Hematopoietic multipotent progenitor cell treated with erythropoietin and hydrocortisone succinate and interleukin-3 and kit ligand, for 6 days (in vitro differentiated cells): ENCODE results near the gene TOR3A.
A peak's percentile ranks its signal among the peaks of the same experiment; 100 is the strongest.
"Not testable (repeated sequence)": the region's sequence is repeated elsewhere in the genome, so short reads cannot be mapped to it uniquely, and the experiment has no call there.

Experiments
- DNase-seq: peaks from one replicate; pipeline ENCODE4 v3.0.0-alpha.2; 2015

Gene TOR3A, protein sequence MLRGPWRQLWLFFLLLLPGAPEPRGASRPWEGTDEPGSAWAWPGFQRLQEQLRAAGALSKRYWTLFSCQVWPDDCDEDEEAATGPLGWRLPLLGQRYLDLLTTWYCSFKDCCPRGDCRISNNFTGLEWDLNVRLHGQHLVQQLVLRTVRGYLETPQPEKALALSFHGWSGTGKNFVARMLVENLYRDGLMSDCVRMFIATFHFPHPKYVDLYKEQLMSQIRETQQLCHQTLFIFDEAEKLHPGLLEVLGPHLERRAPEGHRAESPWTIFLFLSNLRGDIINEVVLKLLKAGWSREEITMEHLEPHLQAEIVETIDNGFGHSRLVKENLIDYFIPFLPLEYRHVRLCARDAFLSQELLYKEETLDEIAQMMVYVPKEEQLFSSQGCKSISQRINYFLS

DNA sequence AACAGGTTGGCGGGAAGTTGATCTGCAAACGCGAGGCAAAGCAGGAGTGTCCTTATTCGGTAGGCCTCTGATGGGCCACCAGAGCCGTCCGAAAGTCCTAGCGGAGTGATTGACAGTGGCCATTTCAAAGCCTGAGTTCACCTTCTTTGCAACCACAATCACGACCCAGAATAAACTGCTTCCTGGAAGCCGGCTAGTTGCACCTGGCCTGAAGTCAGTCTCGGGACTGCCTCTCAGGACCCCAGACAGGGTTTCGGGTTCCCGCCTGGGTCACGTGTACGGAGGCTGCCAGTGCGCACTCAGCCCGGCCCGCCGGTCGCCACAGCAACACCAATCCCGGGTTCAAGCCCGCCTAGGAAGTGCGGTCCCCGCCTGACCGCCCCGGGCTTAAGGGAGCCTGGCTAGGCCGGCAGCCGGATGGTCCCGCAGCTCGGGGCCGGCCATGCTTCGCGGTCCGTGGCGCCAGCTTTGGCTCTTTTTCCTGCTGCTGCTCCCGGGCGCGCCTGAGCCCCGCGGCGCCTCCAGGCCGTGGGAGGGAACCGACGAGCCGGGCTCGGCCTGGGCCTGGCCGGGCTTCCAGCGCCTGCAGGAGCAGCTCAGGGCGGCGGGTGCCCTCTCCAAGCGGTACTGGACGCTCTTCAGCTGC is at the start of gene TOR3A:
Gene TOR3A, plus strand, starts transcription at position 384 of the 646 bp plus-strand sequence. Its CDS starts 59 bp downstream, at position 443.
- DNase-seq: peak; percentile 94

DNA sequence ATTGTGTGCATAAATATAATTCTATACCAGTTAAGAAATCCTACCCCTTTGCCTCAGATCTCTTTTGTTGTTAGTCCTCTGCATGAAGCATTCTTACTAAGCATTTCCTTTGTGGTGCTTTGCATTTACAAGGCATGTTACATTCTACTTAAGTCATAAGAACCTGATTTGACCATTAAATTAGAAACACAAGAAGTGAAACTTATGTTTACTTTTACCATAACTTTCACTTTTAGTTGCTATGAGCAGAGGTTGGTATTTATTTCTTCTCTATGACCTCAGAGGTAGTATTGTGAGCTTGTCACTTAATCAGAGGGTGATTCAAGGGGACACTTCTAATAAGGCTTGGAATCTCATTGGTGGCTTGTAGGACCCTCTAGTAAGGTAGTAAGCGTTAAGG is 47.1 kb upstream of the TOR3A start:
- no peak for DNase-seq

- no peak for DNase-seq
These were observed 44.9 kb upstream of the TOR3A start for GRCh38 chr1:179036844-179037465.

DNA sequence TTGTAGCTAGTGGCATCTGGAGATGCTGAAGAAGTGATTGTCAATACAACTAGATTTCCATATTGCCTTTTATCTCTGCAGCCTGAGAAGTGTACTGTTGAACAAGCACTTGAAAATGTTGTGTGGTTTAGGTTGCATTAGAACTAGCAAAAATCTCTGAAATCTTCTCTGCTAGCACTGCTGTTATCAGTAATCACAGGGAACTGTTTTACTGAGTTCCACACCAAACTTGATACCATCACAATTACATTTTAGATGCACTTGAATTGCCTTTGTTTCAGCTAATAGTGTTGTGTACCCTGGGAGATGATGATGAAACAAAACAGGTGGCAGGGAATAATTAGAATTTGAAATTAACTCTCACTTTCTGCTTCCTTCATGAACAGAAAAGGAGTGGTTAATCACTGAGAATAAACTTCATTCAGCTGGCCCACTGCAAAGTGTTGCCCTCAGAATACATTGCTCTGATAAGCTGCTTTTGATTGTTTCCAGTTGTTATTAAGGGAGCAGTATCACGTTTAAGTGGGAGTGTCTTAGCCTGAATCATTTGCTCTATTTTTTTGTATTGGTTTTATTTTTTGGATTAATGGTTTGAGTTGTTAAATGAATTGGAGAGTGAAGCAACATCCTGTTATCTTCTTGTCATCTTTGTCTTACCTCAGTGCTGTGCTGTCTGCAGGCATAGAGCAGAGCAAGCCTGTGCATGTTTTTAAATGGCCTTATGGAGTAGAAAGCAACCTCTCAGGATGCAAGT is 43.2 kb upstream of the TOR3A start:
- DNase-seq: peak; percentile 62

DNA sequence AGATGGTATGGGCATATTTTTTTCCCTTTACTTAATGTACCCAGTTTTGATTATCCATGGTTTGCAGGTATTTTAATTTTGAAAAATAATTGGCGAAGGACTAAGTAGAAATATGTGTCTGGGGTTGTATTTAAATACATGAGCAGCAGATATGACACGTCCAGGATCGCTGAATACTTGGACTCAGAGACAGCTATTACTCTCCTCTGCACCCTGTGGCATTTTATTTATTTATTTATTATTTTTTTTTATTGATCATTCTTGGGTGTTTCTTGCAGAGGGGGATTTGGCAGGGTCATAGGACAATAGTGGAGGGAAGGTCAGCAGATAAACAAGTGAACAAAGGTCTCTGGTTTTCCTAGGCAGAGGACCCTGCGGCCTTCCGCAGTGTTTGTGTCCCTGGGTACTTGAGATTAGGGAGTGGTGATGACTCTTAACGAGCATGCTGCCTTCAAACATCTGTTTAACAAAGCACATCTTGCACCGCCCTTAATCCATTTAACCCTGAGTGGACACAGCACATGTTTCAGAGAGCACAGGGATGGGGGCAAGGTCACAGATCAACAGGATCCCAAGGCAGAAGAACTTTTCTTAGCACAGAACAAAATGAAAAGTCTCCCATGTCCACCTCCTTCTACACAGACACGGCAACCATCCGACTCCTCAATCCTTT is 42.2 kb upstream of the TOR3A start:
- not testable (repeated sequence) for DNase-seq

- DNase-seq: not testable (repeated sequence)
These were observed 41.7 kb upstream of the TOR3A start for GRCh38 chr1:179040175-179040551.

DNA sequence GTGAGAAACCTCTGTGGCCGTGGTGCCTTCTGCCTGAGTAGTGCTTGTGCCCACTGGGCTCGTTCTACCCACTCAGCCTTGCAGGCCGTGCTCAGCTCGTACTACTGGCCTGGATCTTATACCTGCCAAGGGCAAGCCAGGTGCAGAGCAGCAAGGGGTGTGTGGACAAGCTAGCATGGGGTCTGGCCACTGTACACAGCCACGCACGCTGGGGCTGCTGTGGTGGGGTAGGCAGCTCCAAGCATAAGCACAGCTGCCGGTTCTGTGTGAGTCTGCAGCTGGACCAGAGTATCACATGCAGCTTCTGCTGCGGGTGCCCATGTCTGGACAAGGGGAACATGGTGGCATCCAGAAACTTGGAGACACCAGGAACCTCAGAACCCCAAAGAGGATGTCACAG is 39.8 kb upstream of the TOR3A start:
- DNase-seq: no peak

DNA sequence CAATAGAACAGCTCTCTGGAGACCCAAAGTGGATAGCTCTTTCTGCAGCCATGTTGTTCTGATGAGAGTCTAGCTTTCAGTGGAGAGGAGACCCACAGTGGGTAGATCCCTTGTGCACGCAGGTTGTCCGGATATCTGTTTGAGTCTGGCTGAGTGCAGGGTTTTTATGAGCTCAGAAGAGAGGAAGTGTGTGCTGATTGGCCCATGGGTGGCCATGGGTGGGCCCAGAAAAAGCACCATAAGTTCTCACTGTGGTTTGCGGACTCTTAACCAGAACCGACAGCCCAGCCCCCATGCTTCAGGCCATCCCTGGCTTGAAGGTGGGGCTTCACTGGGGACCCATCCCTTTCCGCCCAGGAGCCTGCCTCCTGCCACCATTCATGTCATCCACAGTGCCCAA is 39.2 kb upstream of the TOR3A start:
- no peak for DNase-seq

GRCh38 chr1:179043266-179043665 is 38.6 kb upstream of the TOR3A start:
- no peak for DNase-seq

DNA sequence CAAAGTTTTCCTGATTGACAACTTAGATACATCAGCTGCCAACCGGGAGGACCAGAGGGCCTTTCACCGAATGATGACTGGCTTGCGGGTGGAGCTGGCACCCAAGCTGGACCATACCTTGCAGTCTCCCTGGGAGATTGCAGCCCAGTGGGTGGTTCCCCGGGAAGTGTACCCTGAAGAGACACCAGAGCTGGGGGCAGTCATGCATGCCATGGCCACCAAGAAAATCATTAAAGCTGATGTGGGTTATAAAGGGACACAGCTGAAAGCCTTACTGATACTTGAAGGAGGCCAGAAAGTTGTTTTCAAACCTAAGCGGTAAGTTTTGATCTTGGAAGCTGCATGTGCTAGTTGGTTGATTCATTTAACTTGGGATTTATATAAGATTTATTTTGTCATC is 38.0 kb upstream of the TOR3A start:
- DNase-seq: no peak

DNA sequence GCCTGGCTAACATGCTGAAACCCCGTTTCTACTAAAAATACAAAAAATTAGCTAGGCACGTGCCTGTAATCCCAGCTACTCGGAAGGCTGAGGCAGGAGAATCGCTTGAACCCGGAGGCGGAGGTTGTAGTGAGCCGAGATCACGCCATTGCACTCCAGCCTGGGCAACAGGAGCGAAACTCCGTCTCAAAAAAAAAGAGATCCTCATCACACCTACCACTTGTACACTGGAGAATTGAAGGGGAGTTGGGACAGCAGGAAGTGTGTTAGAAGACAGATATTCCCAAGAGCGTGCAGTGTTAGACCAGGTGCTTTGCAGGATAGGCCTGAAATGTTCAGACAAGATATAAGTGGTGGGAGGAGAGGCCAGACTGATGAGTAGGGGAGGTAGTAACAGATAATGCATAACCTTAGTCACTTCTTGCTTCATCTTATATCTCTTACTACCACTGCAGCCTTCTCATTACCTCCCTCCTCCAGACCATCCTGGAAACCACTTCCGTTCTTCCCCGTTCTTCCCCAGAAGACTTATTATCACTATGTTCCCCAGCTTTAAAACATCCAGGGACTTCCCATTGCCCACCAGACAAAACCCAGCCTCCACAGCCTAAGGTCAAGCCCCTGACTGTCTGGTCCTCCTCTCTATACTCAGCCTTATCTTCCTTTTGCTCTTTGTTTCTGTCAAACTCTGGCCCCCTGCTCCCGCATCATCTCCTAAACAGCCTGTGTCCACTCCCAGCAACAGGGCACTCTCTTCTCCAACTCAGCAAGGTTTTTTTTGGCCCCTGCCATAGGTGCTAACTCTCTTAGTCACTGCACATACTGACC is 34.8 kb upstream of the TOR3A start:
- DNase-seq: peak; percentile 94

DNA sequence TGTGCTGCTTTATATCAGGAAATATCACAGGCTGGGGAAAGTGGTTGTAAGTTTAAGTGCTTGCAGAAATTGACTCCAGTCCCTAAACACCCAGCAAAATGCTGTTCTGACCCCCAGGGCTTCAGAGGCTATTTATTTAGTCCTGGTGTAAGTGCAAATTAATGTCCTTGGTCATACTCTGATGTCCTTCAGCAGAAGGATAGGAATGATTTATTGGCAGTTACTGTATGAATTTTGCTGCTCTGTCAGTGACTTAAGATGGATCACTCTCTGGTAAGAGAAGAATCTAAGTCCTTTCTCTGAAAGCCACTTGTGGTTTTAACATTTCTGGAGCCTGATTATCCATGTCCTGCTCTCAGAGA is 34.3 kb upstream of the TOR3A start:
- DNase-seq: no peak

GRCh38 chr1:179048339-179049124 is 33.3 kb upstream of the TOR3A start:
- DNase-seq: no peak

GRCh38 chr1:179052776-179053175 is 29.1 kb upstream of the TOR3A start:
- no peak for DNase-seq

- no peak for DNase-seq
These were observed 28.4 kb upstream of the TOR3A start for GRCh38 chr1:179053486-179053885.

GRCh38 chr1:179055937-179056336 is 25.9 kb upstream of the TOR3A start:
- no peak for DNase-seq

GRCh38 chr1:179058487-179059483 is 23.1 kb upstream of the TOR3A start:
- no peak for DNase-seq

DNA sequence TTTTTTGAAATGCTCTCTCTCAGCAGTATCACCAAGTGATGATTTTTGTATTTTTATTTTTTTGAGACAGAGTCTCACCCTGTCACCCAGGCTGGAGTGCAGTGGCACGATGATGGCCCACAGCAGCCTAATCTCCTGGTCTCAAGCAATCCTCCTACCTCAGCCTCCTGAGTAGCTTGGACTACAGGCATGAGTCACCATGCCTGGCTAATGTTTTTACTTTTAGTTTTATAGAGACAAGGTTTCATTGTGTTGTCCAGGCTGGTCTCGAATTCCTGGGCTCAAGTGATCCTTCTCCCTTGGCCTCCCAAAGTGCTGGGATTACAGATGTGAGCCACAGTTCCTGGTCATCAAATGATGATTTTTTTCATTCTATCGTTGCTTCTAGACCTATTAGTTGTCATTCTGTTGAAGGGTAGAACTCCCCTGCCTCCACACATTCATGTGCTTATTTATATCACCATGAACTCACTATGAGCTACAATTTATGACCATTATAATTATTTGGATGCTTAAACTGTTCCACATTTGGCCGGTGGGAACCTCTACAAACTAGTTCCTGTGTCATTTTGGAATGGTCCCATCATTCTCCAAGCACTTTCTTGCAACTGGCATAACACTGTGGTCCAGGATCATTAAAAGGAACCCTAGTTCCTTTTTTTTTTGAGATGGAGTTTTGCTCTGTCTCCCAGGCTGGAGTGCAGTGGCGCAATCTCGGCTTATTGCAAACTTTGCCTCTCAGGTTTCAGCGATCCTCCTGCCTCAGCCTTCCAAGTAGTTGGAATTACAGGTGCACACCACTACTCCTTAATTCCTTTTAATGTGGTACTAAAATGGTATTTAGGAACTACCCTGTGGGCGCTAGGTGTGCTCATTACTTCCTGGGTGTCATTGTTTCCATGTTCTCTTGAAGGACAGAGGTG is 20.2 kb upstream of the TOR3A start:
- no peak for DNase-seq

DNA sequence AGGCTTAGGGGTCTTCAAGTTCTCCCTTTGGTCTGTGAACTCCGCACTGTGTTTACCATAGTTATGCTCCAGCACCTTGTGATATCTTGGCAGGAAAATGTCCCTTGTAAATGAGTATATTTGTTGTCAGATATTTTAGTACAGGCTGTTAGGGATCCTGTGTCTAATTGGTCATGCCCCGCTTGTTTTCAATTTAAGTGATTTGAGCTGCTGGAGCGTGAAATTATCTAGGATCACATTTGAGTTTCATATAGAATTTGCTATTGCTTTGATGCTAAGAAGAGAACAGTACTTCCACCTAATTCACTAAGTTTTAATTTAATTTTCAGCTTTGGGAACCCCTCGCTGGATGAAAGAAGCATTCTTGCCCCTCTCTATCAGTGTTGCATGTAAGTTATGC is 15.4 kb upstream of the TOR3A start:
- DNase-seq: no peak
